ENCODE results near the gene MICAL2.

Gene MICAL2

DNA sequence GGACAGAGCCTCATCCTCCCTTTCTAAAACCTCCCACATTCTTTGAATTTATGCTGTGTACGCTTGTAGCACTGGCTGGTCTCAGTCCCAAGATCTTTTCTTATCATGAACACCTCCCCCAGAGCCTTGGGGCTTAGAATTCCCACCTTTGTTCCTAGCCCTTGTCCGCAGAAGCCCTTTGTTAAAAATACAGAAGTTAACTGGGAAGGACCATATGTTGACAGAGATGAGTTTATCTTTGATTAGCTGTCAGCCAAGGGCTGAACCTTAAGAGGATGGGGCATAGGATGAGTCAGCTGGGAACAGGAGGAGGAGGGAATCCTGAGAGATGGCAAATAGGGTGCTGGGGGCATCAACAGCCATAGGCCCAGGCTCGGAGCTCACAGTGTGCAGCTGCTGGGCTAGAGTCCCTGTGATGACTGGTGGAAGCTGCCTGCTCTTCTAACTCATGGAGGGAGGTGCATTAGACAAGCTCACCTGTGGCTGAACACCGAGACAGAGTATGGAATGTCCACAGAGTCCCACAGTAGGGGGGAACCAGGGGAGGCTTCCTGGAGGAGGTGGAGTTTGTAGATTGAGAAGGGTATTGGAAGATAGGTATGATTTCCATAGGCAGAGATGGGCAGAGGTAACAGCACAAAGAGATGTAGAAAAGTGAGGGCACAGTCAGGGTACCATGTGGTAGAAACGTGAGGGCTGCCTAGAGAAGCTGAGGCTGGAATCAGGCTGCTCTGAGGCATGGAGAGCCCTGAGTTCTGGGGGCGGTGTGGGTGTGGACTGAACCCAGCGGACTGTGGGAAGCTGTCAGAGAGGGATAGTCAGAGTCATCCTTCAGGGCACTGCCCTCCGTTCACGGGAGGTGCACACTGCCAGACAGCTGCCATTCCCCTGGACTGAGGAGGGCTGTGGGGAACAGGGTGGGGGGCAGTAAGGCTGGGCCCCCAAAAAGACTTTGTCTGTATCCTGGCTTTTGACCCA, 9.9 kb downstream of the MICAL2 start:
- DNase-seq = no peak

GRCh38 chr11:12121011-12121410, 10.6 kb downstream of the MICAL2 start:
- DNase-seq = no peak

DNA sequence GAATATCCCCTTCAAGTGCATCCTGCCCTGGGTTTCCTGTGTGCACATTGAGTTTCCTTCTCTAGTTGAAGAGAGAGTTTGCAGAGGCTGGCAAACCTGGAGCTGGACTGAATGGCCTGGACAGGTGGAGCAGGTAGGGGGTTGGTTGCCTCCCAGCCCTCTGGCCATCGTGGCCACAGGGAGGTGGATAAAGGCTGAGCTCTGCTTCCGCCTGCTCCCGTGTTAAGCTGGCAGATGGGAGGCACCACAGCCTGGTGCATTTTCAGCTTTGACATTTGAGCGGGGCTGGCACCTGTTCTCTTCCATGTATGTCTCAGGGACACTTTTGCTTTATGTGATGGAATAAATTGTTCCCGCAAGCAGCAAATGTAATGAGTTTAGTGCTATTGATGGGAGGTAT, 11.1 kb downstream of the MICAL2 start:
- no peak for DNase-seq

- DNase-seq = no peak
Observed at GRCh38 chr11:12122083-12122482, 11.7 kb downstream of the MICAL2 start.

- no peak for DNase-seq
Observed at GRCh38 chr11:12123273-12123672, 12.9 kb downstream of the MICAL2 start.

DNA sequence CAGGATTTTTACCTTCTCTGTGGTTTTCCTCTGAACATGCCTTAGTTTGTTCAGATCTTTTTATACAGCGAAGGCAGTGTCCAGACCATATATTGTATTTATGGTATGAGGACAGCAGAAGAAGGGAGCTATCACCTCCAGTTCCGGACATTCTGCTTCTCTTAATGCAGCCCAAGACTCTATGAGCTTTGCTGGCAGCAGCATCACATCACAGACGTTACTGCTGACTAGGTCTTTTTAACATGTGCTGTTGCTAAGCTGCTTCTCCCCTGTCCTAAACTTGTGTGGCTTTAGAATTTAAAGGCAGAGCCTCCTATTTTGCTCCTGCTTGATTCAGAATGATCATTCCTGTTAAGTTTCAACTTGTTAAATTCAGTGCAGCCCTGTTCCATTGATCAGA, 13.4 kb downstream of the MICAL2 start:
- no peak for DNase-seq

GRCh38 chr11:12124306-12124705, 13.9 kb downstream of the MICAL2 start:
- no peak for DNase-seq

- DNase-seq = no peak
Observed at GRCh38 chr11:12125609-12126149, 15.3 kb downstream of the MICAL2 start.

DNA sequence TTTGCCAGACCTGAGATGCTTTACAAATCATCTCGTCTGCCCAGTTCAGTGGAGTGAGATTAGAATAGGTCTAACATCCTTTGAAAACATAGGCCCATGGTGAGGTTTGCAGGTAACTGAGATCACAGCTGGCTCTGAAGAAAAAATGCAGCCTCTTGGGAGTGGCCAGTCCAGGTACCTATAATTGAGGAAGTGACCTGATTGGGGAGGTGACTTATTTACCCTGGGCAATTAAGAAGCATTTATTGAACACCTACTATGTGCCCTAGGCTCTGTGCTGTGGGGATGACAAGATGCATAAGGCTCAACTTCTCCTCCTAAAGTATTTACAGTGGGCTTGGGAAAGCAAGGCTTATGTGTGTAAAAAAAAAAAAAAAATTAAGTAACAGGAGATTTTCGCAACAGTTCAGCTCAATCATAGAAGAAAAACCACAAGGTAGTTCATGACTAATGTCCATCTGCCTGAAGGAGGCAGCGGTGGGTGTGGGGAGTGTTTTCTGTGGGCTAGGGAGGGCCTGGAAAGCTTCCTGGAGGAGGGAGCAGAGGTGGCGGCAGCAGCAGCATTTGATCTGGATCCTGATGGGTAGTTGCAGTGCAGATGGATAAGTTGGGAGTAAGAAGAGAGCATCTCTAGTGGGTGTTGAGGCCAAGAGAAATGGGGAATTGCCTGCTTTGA, 16.1 kb downstream of the MICAL2 start:
- DNase-seq = peak; percentile 37

DNA sequence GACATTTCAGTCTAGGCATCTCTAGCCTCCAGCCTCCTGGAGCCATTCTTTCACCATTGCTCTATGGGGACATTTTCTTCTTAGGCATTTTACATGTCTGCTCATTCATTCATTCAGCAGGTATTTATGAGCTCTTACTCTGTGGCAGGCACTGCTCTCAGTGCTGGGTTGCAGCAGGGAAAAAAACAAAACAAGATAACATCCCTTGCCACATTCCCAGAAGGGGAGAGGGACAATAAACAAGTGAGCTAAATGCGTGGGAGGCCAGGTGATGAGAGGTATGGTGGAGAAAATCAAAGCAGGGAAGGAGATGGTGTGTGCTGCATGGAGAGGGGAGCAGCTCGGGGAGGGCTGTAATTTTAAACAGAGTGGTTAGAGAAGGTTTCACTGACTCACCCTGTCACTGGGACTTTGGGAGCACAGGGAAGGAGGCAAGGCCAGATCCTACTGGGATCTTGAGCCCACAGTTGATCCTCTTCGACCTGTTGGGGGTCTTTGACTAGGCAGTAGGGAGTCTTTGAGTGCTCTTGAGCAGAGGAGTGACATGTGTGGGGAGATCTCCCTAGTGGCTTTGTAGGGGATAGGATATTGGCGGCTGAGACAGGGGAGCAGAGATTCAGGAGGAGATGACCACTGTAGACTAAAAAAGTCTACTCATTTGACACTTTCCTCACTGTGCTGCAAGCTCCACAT, 17.0 kb downstream of the MICAL2 start:
- no peak for DNase-seq

- no peak for DNase-seq
Observed at GRCh38 chr11:12128301-12128751, 17.9 kb downstream of the MICAL2 start.

- no peak for DNase-seq
Observed at GRCh38 chr11:12129227-12129626, 18.8 kb downstream of the MICAL2 start.

GRCh38 chr11:12130180-12130980, 20.0 kb downstream of the MICAL2 start:
- DNase-seq = no peak

- DNase-seq = no peak
Observed at GRCh38 chr11:12131943-12132789, 21.8 kb downstream of the MICAL2 start.

GRCh38 chr11:12132790-12133145, 22.4 kb downstream of the MICAL2 start:
- no peak for DNase-seq

DNA sequence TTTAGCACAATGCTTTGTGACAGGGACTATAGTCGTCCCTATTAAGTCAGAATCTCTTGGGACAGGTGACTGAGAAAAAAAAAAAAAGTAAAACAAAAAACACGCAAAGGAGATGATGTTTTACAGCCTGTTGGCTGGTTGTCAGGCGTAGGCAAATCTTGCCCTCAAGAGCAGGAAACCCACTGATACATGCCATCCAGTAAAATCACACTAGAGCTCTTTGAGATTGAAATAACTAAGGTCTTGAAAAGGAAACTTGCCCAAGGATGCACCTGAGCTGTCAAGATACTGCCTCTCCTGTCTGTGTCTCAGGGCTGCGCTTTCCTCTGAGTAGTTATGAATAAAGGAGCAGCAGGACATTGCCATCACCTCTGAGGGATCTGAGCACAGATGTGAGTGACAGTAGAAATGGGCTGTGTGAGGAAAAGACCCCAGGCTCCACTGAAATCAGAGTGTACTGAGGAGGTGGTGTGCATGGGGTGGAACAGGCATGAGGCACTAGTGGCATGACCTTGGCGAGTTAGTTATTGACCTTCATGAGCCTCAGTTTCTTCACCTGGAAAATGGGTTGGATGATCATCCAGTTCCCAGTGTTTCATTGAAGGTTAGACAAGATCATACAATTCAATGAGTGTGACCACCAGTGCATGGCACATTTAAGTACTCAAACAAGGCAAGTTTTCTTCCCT, 23.3 kb downstream of the MICAL2 start:
- DNase-seq = no peak

DNA sequence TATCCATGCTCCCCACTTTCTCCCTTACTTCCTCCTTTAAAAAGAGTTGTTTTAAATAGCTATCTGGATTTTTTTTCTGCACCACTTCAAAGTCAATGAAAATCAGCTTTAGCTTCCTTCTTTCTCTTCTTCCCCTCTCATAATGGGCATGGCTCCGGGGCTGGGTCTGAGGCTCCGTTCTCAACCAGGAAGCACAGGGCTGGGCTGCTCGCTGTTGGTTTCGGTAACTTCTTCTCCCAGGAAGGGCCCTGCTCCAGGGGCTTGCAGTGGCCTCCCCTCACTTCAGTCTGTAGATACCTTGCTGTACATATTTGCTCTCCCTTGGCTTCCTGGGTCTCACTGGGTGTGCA, 23.8 kb downstream of the MICAL2 start:
- DNase-seq = peak; percentile 36

DNA sequence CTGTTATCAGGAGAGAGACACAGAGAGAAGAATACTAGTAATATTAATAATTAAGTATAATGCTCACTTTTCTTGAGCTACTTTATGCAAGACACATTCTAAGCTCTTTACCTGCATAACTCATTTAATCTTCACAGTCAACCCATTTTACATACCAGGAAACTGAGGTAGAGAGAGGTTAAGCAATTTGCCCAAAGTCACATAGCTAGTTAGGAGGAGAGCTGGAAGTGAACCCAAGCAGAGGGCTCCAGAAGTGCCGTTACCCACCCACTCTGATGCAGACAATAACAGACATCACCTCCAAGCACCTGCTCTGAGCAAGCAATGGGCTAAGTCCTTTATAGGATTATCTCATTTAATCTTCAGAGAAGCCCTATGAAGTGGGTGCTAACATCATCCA, 24.8 kb downstream of the MICAL2 start:
- DNase-seq = no peak

DNA sequence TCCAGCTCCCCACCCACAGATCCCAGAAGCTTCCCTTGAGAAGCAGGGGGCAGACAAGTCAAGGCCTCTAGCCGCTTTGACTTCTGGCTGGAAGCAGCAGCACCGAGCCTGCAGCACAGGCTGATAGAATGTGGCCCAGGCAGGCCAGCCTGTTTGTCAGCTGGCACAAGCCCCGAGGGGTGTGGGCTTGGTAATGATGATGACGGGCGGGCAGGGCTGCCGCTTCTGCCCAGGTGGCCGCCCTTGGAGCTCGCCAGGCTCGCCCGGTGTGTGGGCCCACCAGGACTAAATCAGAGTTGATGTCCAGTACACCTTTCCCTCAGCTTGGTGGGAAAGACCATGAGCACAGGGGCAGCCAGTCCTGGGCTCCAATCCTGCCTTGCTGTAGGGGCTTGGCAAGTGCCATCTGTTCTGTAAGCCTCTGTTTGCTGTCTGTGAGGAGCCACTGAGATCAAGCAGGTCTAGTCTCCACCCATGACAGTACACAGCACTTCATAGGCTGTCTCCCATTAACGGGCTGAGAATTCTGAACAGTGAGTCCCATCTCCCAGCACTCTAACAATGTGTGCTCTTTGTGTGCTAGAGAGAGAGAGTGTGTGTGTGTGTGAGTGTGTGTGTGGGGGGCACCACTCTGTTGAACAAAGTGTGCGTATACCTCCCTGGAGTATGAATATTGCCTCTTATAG, 26.8 kb downstream of the MICAL2 start:
- DNase-seq = no peak
